G401 (cell line): ENCODE results near the gene UCKL1. TPM values are rescaled to one million over a fixed set of nuclear protein-coding genes. Genes with fewer than 3 reads are reported as not detected.

Experiments
- DNase-seq: peaks from one replicate; pipeline ENCODE4 v3.0.0-alpha.2; 2015; ENCODE audit warnings: low spot score
- in situ Hi-C: cut with HindIII; loops from 2 replicates; pipeline ENCODE4 v1.10.0; 2016; ENCODE audit warnings: low sequenced_read_pairs, mixed read lengths
- total RNA-seq: library from RNA; depleted of rRNA; stranded (reverse); fragments of >200 nt; shearing (Covaris generic); gene quantifications from 2 replicates; pipeline ENCODE4 v1.2.3, GENCODE V29; 2014

UCKL1 gene
- total RNA-seq, 1 experiment from 2014 or later, result 19.9 TPM

- in situ Hi-C loops, result no loop called here
Measured at GRCh38 chr20:63946986-63947637, 9.1 kb downstream of the UCKL1 start.

GRCh38 chr20:63945921-63946920 is 10.0 kb downstream of the UCKL1 start:
- in situ Hi-C loops, result no loop called here

More at GRCh38 chr20:63946986-63947637, 9.1 kb downstream of the UCKL1 start:
- peak; percentile 55 for DNase-seq

GRCh38 chr20:63945031-63945658 is 11.1 kb downstream of the UCKL1 start:
- DNase-seq, result no peak
- in situ Hi-C loops, result no loop called here

More at GRCh38 chr20:63945921-63946920, 10.0 kb downstream of the UCKL1 start:
- DNase-seq, result no peak

GRCh38 chr20:63944078-63944941 is 11.9 kb downstream of the UCKL1 start:
- no peak for DNase-seq
- in situ Hi-C loops, result no loop called here

- in situ Hi-C loops, result no loop called here
- DNase-seq, result no peak
Measured at GRCh38 chr20:63943808-63944077, 12.5 kb downstream of the UCKL1 start.

GRCh38 chr20:63942969-63943807 is 13.0 kb downstream of the UCKL1 start:
- no peak for DNase-seq
- in situ Hi-C loops, result no loop called here

GRCh38 chr20:63942250-63942951 is 13.8 kb downstream of the UCKL1 start:
- in situ Hi-C loops, result no loop called here
- no peak for DNase-seq

- no peak for DNase-seq
- in situ Hi-C loops, result no loop called here
Measured at GRCh38 chr20:63941282-63942081, 14.7 kb downstream of the UCKL1 start.

GRCh38 chr20:63940472-63941266 is 15.5 kb downstream of the UCKL1 start:
- in situ Hi-C loops, result no loop called here
- no peak for DNase-seq

GRCh38 chr20:63940071-63940471 is 16.1 kb downstream of the UCKL1 start:
- in situ Hi-C loops, result no loop called here

GRCh38 chr20:63939061-63939935 is 16.9 kb downstream of the UCKL1 start:
- in situ Hi-C loops, result no loop called here
- no peak for DNase-seq

More at GRCh38 chr20:63940071-63940471, 16.1 kb downstream of the UCKL1 start:
- DNase-seq, result no peak

- in situ Hi-C loops, result no loop called here
- no peak for DNase-seq
Measured at GRCh38 chr20:63937596-63937995, 18.6 kb downstream of the UCKL1 start.

- in situ Hi-C loops, result no loop called here
- no peak for DNase-seq
Measured at GRCh38 chr20:63935447-63935846, 20.8 kb downstream of the UCKL1 start.

GRCh38 chr20:63934271-63935068 is 21.7 kb downstream of the UCKL1 start:
- in situ Hi-C loops, result no loop called here
- DNase-seq, result no peak
